CD4-positive, alpha-beta memory T cell (primary cell): Measurements from ENCODE around the gene EEF1AKMT3. TPM values are rescaled to one million over a fixed set of nuclear protein-coding genes. Genes with fewer than 3 reads are reported as not detected.
A peak's percentile ranks its signal among the peaks of the same experiment; 100 is the strongest.

Experiments
- CTCF ChIA-PET: fragments of 350-600 bp; sonication (Branson Sonifier 250); formaldehyde crosslinking; loops from one replicate; lab custom pipeline; 2021; ENCODE audit warnings: inconsistent platforms; ENCODE audit not compliant: partially characterized antibody; lab: Charles Lee
- POLR2A ChIA-PET: fragments of 350-600 bp; sonication (Branson Sonifier 250); formaldehyde crosslinking; loops from one replicate; lab custom pipeline; 2021; ENCODE audit not compliant: partially characterized antibody; lab: Charles Lee
- DNase-seq, 5 donors: peaks; one replicate each; pipeline versions ENCODE4 v3.0.0 to v3.0.0-alpha.2; 2020 to 2022; ENCODE audit warnings: mixed read lengths in 1 of 5
- H3K27ac ChIP-seq: one replicate; pipeline ENCODE4 v1.7.0; 2013; ENCODE audit warnings: low read depth, low read length
- H3K27me3 ChIP-seq: 2 replicates; pipeline ENCODE4 v1.7.0; 2013; ENCODE audit warnings: mild to moderate bottlenecking, low read length, moderate library complexity; ENCODE audit not compliant: insufficient read depth
- H3K36me3 ChIP-seq: 2 replicates; pipeline ENCODE4 v1.7.0; 2013; ENCODE audit warnings: mild to moderate bottlenecking, low read length, moderate library complexity; ENCODE audit not compliant: insufficient read depth
- H3K4me1 ChIP-seq: 2 replicates; pipeline ENCODE4 v1.7.0; 2013; ENCODE audit warnings: mild to moderate bottlenecking, low read length, moderate library complexity; ENCODE audit not compliant: insufficient read depth
- H3K4me3 ChIP-seq, 2 donors: one replicate each; pipeline ENCODE4 v1.7.0; 2013; ENCODE audit warnings: low read length in 2 of 2, mild to moderate bottlenecking in 1 of 2
- H3K9me3 ChIP-seq, 2 donors: one replicate each; pipeline ENCODE4 v1.7.0; 2013; ENCODE audit warnings: low read length in 2 of 2, control low read depth in 1 of 2; ENCODE audit not compliant: control insufficient read depth in 1 of 2
- H3K27ac Mint-ChIP-seq, 7 donors: one replicate each; pipeline ENCODE4 v1.8.0; 2020 to 2021; ENCODE audit warnings: mixed read lengths in 7 of 7, mild to moderate bottlenecking in 6 of 7, inconsistent platforms in 3 of 7, moderate library complexity in 3 of 7
- H3K27me3 Mint-ChIP-seq, 2 donors: one replicate each; pipeline ENCODE4 v1.8.0; 2020 to 2021; ENCODE audit warnings: mixed read lengths in 2 of 2
- H3K36me3 Mint-ChIP-seq, 2 donors: one replicate each; pipeline ENCODE4 v1.8.0; 2020 to 2021; ENCODE audit warnings: mixed read lengths in 2 of 2, inconsistent platforms in 1 of 2, mild to moderate bottlenecking in 1 of 2
- H3K4me1 Mint-ChIP-seq, 4 donors: one replicate each; pipeline ENCODE4 v1.8.0; 2020 to 2021; ENCODE audit warnings: mixed read lengths in 4 of 4, mild to moderate bottlenecking in 1 of 4
- H3K4me3 Mint-ChIP-seq, 8 donors: one replicate each; pipeline ENCODE4 v1.8.0; 2020 to 2021; ENCODE audit warnings: mixed read lengths in 8 of 8, mild to moderate bottlenecking in 7 of 8, moderate library complexity in 6 of 8, inconsistent platforms in 3 of 8
- H3K9me3 Mint-ChIP-seq, 8 donors: one replicate each; pipeline ENCODE4 v1.8.0; 2020 to 2021; ENCODE audit warnings: mixed read lengths in 8 of 8, mild to moderate bottlenecking in 5 of 8, inconsistent platforms in 3 of 8, moderate library complexity in 1 of 8
- intact Hi-C: fragments of 100-400 bp; cut with micrococcal nuclease; formaldehyde crosslinking; loops from one replicate; pipeline ENCODE4 v1.15.1; 2023
- polyA plus RNA-seq, 2 donors: library from polyadenylated mRNA; unstranded; fragments of 300-500 nt; fragmentation: Illumina TruSeq; gene quantifications; one replicate each; pipeline ENCODE4 v1.2.3, GENCODE V29; 2021
- total RNA-seq, 2 experiments: library from RNA; stranded (reverse); gene quantifications; one replicate each; pipeline ENCODE4 v1.2.3, GENCODE V29; 2021

EEF1AKMT3 gene
- total and polyA plus RNA-seq, 4 experiments from 2014 or later = 3.1 to 12.4 (median 5.1) TPM

GRCh38 chr12:57750561-57751431 is 21.6 kb upstream of the EEF1AKMT3 start:
- Histone ChIP-seq H3K9me3 (no peaks in the 10 kb centered on the region), H3K36me3 (peaks cover 25% of the 10 kb centered on the region), H3K4me1 (peaks cover 43% of the 10 kb centered on the region), H3K27me3 (no peaks in the 10 kb centered on the region), H3K27ac (peak overlapping the region; percentile 82), H3K4me3 (peak overlapping the region; percentile 30 to 80)
- no peak for DNase-seq
- peak overlapping the region; percentile 87 to 100 (median 99) for H3K27ac Mint-ChIP-seq
- peak overlapping the region; percentile 39 to 98 (median 89) for H3K4me3 Mint-ChIP-seq
- H3K4me1 Mint-ChIP-seq = peaks cover 42 to 54% (median 49%) of the 10 kb centered on the region in 4 donors
- no peaks in the 10 kb centered on the region for H3K27me3 Mint-ChIP-seq
- no peaks in the 10 kb centered on the region for H3K9me3 Mint-ChIP-seq
- H3K36me3 Mint-ChIP-seq = peaks cover 19 to 41% of the 10 kb centered on the region in 2 donors
- CTCF ChIA-PET = interaction anchor here (0.7 to 1.4 kb wide), 3 partner anchors 8 to 9 kb away, joined by 3 to 5 read pairs (median 3); no protein-coding TSS in a partner anchor
- POLR2A ChIA-PET = interaction anchor here (1.4 to 2.1 kb wide), 2 partner anchors 9 to 227 kb away, joined by 4 to 9 read pairs; no protein-coding TSS in a partner anchor
- intact Hi-C loops = loop anchor here (5.0 kb wide), 2 partner anchors 97 to 663 kb away; partner anchors contain the start of genes CTDSP2 and NAB2

DNA sequence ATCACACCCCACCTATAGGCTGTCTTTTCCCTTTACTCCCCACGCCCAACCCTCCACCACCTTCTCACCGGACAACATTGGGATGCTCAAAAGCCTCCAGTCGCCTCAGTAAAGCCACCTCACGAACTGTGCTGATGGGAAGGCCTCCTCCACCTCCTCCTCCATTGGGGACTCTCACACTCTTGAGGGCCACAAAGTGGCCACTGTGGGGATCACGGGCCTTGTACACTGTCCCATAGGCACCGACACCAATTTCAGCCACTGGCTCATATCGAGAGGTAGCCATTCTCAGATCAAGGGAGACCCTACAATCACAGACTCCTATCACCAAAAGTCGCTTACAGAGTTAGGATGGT is 21.0 kb upstream of the EEF1AKMT3 start:
- no peaks in the 10 kb centered on the region for H3K9me3 Mint-ChIP-seq
- Histone ChIP-seq H3K27me3 (no peaks in the 10 kb centered on the region), H3K9me3 (no peaks in the 10 kb centered on the region), H3K27ac (peak overlapping the region; percentile 82), H3K36me3 (peaks cover 25% of the 10 kb centered on the region), H3K4me1 (peaks cover 44% of the 10 kb centered on the region), H3K4me3 (peak overlapping the region; percentile 30 to 80)
- H3K4me1 Mint-ChIP-seq = peaks cover 40 to 53% (median 47%) of the 10 kb centered on the region in 4 donors
- no peaks in the 10 kb centered on the region for H3K27me3 Mint-ChIP-seq
- CTCF ChIA-PET = interaction anchor here (0.7 to 1.2 kb wide), 3 partner anchors 10 to 57 kb away, joined by 3 to 5 read pairs (median 4); partner anchors contain the start of gene OS9
- intact Hi-C loops = loop anchor here (5.0 kb wide), 2 partner anchors 96 to 664 kb away; partner anchors contain the start of genes CTDSP2 and NAB2
- POLR2A ChIA-PET = interaction anchor here (1.0 to 2.1 kb wide), 7 partner anchors 8 to 160 kb away, joined by 3 to 21 read pairs (median 5); partner anchors contain the start of genes CYP27B1, EEF1AKMT3, METTL1 and PIP4K2C
- DNase-seq = no peak
- peak overlapping the region; percentile 87 to 100 (median 99) for H3K27ac Mint-ChIP-seq
- H3K36me3 Mint-ChIP-seq = peaks cover 19 to 41% of the 10 kb centered on the region in 2 donors
- peak overlapping the region; percentile 82 to 98 (median 90) for H3K4me3 Mint-ChIP-seq

DNA sequence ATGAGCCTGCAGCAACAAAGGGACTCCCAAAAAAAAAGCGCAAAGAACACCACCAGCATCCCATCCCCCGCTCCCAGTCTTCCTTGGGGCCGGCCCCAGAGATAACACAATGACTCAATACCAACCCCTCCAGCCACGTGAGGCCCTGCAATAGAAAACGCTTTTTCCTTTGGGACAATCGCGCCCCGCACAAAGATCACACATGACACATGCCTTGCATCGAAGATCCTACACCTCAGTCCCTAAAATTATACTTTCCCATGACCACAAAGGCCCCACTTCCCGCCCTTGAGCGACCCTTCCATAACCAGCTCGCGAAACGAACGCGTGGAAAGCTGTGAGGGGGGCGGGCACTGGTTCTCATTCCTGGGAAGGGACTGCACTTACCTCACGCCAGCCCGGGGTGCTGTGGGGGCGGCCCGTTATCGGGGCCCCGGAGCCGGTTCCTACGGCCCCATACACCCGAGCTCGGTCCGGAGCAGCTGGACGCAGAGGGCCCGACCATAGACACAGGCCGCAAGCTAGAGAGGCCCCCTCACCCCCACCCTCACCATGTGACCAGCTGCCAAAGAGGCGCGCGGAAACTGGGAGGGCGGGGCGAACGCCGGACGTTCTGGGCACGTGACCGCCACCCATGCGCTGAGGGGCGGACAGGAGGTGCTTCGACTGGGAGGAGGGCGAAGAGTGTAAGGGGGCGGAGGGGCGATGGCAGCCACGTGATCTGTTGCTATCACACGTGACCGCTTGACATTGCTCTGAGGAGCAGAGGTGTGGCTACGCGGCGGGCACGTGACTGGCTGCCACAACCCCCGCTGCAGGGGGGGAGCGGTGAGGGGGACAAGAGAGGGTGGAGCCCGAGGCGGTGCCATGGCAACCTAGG is 20.4 kb upstream of the EEF1AKMT3 start, which contains the start of gene CDK4:
Gene CDK4, minus strand, starts transcription at position 523 of the 880 bp plus-strand sequence. CDS start 593 bp downstream, outside the sequence.
- Mint-ChIP-seq H3K4me3 (peak within 1 kb of the TSS; percentile 82 to 98 (median 90)), H3K4me1 (peaks cover 46 to 58% (median 51%) of the 10 kb centered on the region in 4 donors), H3K27me3 (no peaks in the 10 kb centered on the region), H3K27ac (peak within 1 kb of the TSS; percentile 87 to 100 (median 99)), H3K9me3 (no peaks in the 10 kb centered on the region), H3K36me3 (peaks cover 22 to 41% of the 10 kb centered on the region in 2 donors)
- intact Hi-C loops = loop anchor here (1.0 to 5.0 kb wide), 5 partner anchors 8 to 665 kb away; partner anchors contain the start of genes CTDSP2, EEF1AKMT3, METTL1 and NAB2
- Histone ChIP-seq H3K27me3 (no peaks in the 10 kb centered on the region), H3K4me3 (peak within 1 kb of the TSS; percentile 30 to 80), H3K36me3 (peaks cover 19% of the 10 kb centered on the region), H3K4me1 (peaks cover 50% of the 10 kb centered on the region), H3K27ac (peak within 1 kb of the TSS; percentile 82), H3K9me3 (no peaks in the 10 kb centered on the region)
- peak; percentile 97 to 100 (median 99) for DNase-seq
- CTCF ChIA-PET = interaction anchor here (1.0 to 1.2 kb wide), 3 partner anchors 11 to 58 kb away, joined by 3 to 5 read pairs (median 4); partner anchors contain the start of gene OS9
- POLR2A ChIA-PET = interaction anchor here (0.6 to 1.3 kb wide), 11 partner anchors 8 to 1822 kb away, joined by 3 to 21 read pairs (median 3); partner anchors contain the start of genes CYP27B1, DDIT3, EEF1AKMT3 and METTL1

GRCh38 chr12:57752668-57753000 is 19.8 kb upstream of the EEF1AKMT3 start:
- Histone ChIP-seq H3K9me3 (no peaks in the 10 kb centered on the region), H3K4me1 (peaks cover 52% of the 10 kb centered on the region), H3K36me3 (peaks cover 16% of the 10 kb centered on the region), H3K27me3 (no peaks in the 10 kb centered on the region), H3K4me3 (peak overlapping the region in 1 of 2 donors; percentile 6), H3K27ac (peak overlapping the region; percentile 82)
- no peak for DNase-seq
- peaks cover 19 to 37% of the 10 kb centered on the region in 2 donors for H3K36me3 Mint-ChIP-seq
- H3K4me3 Mint-ChIP-seq = peak overlapping the region; percentile 82 to 98 (median 90)
- H3K4me1 Mint-ChIP-seq = peaks cover 46 to 57% (median 53%) of the 10 kb centered on the region in 4 donors
- CTCF ChIA-PET = interaction anchor here (1.0 to 1.2 kb wide), 3 partner anchors 12 to 59 kb away, joined by 3 to 5 read pairs (median 4); partner anchors contain the start of gene OS9
- POLR2A ChIA-PET = interaction anchor here (0.7 to 1.3 kb wide), 8 partner anchors 9 to 1823 kb away, joined by 3 to 21 read pairs (median 4); partner anchors contain the start of genes CYP27B1, DDIT3, EEF1AKMT3 and METTL1
- no peaks in the 10 kb centered on the region for H3K27me3 Mint-ChIP-seq
- no peaks in the 10 kb centered on the region for H3K9me3 Mint-ChIP-seq
- peak overlapping the region; percentile 87 to 100 (median 99) for H3K27ac Mint-ChIP-seq
- intact Hi-C loops = loop anchor here (1.0 to 5.0 kb wide), 5 partner anchors 8 to 665 kb away; partner anchors contain the start of genes CTDSP2, EEF1AKMT3, METTL1 and NAB2

GRCh38 chr12:57753756-57754337 is 18.6 kb upstream of the EEF1AKMT3 start:
- POLR2A ChIA-PET = interaction anchor here (0.6 to 3.9 kb wide), 10 partner anchors 9 to 1822 kb away, joined by 3 to 36 read pairs (median 12); partner anchors contain the start of genes ATP23, CTDSP2, EEF1AKMT3 and METTL1
- Histone ChIP-seq H3K27ac (peak overlapping the region; percentile 82), H3K4me3 (peak overlapping the region in 1 of 2 donors; percentile 29), H3K27me3 (no peaks in the 10 kb centered on the region), H3K4me1 (peaks cover 54% of the 10 kb centered on the region), H3K36me3 (peaks cover 21% of the 10 kb centered on the region), H3K9me3 (no peaks in the 10 kb centered on the region)
- Mint-ChIP-seq H3K4me3 (peak overlapping the region; percentile 82 to 98 (median 95)), H3K36me3 (peaks cover 19 to 40% of the 10 kb centered on the region in 2 donors), H3K4me1 (peaks cover 50 to 65% (median 57%) of the 10 kb centered on the region in 4 donors), H3K27me3 (no peaks in the 10 kb centered on the region), H3K9me3 (no peaks in the 10 kb centered on the region), H3K27ac (peak overlapping the region; percentile 87 to 100 (median 99))
- CTCF ChIA-PET = interaction anchor here (0.9 to 1.0 kb wide), 3 partner anchors 9 to 27 kb away, joined by 3 read pairs; partner anchors contain the start of gene TSPAN31
- DNase-seq = no peak
- intact Hi-C loops = loop anchor here (2.0 to 5.0 kb wide), 3 partner anchors 13 to 667 kb away; partner anchors contain the start of genes CTDSP2 and NAB2
